CD4-positive, alpha-beta T cell (primary cell): ENCODE data around the gene ANKS1B. TPM values are rescaled to one million over a fixed set of nuclear protein-coding genes. Genes with fewer than 3 reads are reported as not detected.

Experiments
- ATAC-seq: fragments of 200-7000 bp; cut with Tn5 transposase; one replicate; pipeline ENCODE4 v1.10.0; 2022; ENCODE audit warnings: mild to moderate bottlenecking; ENCODE audit not compliant: poor library complexity
- CTCF ChIA-PET: fragments of 350-600 bp; sonication (Branson Sonifier 250); formaldehyde crosslinking; loops from one replicate; lab custom pipeline; 2021; ENCODE audit warnings: antibody characterized with exemption, inconsistent platforms; lab: Charles Lee
- POLR2A ChIA-PET: fragments of 350-600 bp; sonication (Branson Sonifier 250); formaldehyde crosslinking; loops from one replicate; lab custom pipeline; 2021; ENCODE audit warnings: antibody characterized with exemption, inconsistent platforms; lab: Charles Lee
- DNase-seq, 14 experiments: peaks; one replicate each; pipeline ENCODE4 v3.0.0-alpha.2; 2013 to 2020; ENCODE audit warnings: mixed read lengths in 2 of 14
- H3K27ac ChIP-seq, 2 donors: one replicate each; pipeline versions ENCODE4 v1.5.1 to v1.7.0; 2013; ENCODE audit warnings: low read length in 2 of 2, low read depth in 1 of 2, mild to moderate bottlenecking in 1 of 2
- H3K27me3 ChIP-seq, 2 experiments: 1 replicate in 1 of 2; 2 replicates in 1 of 2; pipeline versions ENCODE4 v1.6.1 to v1.7.0; 2013; ENCODE audit warnings: low read length in 2 of 2, control low read depth in 1 of 2, mild to moderate bottlenecking in 1 of 2, moderate library complexity in 1 of 2; ENCODE audit not compliant: insufficient read depth in 2 of 2, control insufficient read depth in 1 of 2
- H3K36me3 ChIP-seq: one replicate; pipeline ENCODE4 v1.6.1; 2013; ENCODE audit warnings: low read length, control low read depth; ENCODE audit not compliant: insufficient read depth
- H3K4me1 ChIP-seq: one replicate; pipeline ENCODE4 v1.6.1; 2013; ENCODE audit warnings: low read length, control low read depth; ENCODE audit not compliant: insufficient read depth
- H3K4me3 ChIP-seq: one replicate; pipeline ENCODE4 v1.5.1; 2013; ENCODE audit warnings: mild to moderate bottlenecking, low read length, moderate library complexity
- H3K9me3 ChIP-seq, 2 experiments: 1 replicate in 1 of 2; 2 replicates in 1 of 2; pipeline versions ENCODE4 v1.6.1 to v1.7.0; 2013; ENCODE audit warnings: low read length in 2 of 2, mild to moderate bottlenecking in 2 of 2, control low read depth in 1 of 2, moderate library complexity in 1 of 2; ENCODE audit not compliant: control insufficient read depth in 1 of 2, insufficient read depth in 1 of 2
- H3K27ac Mint-ChIP-seq: one replicate; pipeline ENCODE4 v1.8.0; 2020; ENCODE audit warnings: mixed read lengths
- H3K27me3 Mint-ChIP-seq: one replicate; pipeline ENCODE4 v1.8.0; 2021; ENCODE audit warnings: mixed read lengths
- H3K36me3 Mint-ChIP-seq: one replicate; pipeline ENCODE4 v1.8.0; 2021; ENCODE audit warnings: low read depth, mixed read lengths
- H3K4me1 Mint-ChIP-seq: one replicate; pipeline ENCODE4 v1.8.0; 2021; ENCODE audit warnings: low read depth, mixed read lengths
- H3K4me3 Mint-ChIP-seq: one replicate; pipeline ENCODE4 v1.8.0; 2020; ENCODE audit warnings: mild to moderate bottlenecking, mixed read lengths
- H3K9me3 Mint-ChIP-seq: one replicate; pipeline ENCODE4 v1.8.0; 2020; ENCODE audit warnings: mixed read lengths
- CTCF ChIP-seq: fragments of 200-600 bp; IDR thresholded peaks from one replicate; pipeline ENCODE4 v1.8.0; 2022; ENCODE audit warnings: antibody characterized with exemption, mild to moderate bottlenecking
- intact Hi-C, 2 experiments: fragments of 100-400 bp; cut with DNase I in 1 of 2; cut with micrococcal nuclease in 1 of 2; formaldehyde crosslinking; loops; one replicate each; pipeline versions ENCODE4 v1.15.1 to v1.9.0; 2023 to 2025; cut with DNase I, micrococcal nuclease
- total RNA-seq, 174 experiments: library from RNA in 2 of 174; stranded (reverse) in 2 of 174; gene quantifications; one replicate each; pipeline ENCODE4 v1.2.3 and lab custom pipeline; 2021 to 2026

Gene ANKS1B
- total RNA-seq, 2 experiments from 2014 or later: 0.16 to 1.1 TPM

- Mint-ChIP-seq H3K9me3 (no peaks in the 10 kb centered on the region), H3K27ac (no peak overlapping the region), H3K4me1 (no peaks in the 10 kb centered on the region), H3K27me3 (peaks cover 75% of the 10 kb centered on the region), H3K36me3 (no peaks in the 10 kb centered on the region), H3K4me3 (no peak overlapping the region)
- no peak for TF ChIP-seq CTCF
- ChIA-PET POLR2A (no interaction called here), CTCF (no interaction called here)
- H3K27ac ChIP-seq: no peak overlapping the region
- H3K27me3 ChIP-seq: peaks cover 16 to 59% of the 10 kb centered on the region in 2 experiments
- no peak overlapping the region for H3K4me3 ChIP-seq
- no peak for DNase-seq
- H3K36me3 ChIP-seq: no peaks in the 10 kb centered on the region
- no peaks in the 10 kb centered on the region for H3K9me3 ChIP-seq
- intact Hi-C loops: no loop called here
- ATAC-seq: no peak
- no peaks in the 10 kb centered on the region for H3K4me1 ChIP-seq
Observed at GRCh38 chr12:98895086-98895651, 1089.6 kb downstream of the ANKS1B start.

DNA sequence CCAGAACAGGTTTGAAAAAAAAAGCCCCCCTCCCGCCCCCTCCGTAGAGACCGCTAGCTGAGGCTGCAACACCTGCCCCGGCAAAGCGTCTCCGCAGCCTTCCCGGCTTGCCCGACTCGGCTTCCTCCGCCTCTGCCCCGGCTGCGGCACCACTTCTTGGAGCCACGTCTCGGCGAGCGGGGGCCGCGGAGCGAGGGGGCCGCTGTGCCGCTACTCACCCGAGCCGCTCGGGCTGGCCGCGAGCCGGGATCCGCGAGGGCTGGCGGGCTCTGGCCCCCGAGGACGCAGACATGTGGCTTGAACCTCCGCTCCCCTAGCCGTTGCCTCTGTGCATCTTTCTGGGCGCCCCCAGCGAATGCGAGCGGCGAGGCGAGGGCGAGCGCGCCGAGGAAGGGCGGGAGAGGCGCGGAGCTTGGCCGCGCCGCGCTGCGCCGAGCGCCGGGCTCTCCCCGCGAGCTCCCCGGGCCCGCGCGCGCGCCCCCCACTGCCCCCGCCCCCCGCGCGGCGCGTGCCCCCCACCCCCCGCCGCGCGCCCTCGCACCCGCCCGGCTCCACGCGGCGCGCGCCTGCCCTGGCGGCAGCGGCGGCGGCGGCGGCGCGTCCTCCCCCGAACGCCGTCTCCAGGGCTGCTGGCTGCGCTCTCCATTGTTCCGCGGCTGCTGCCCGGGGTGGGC is 1090.2 kb downstream of the ANKS1B start:
- Histone ChIP-seq H3K9me3 (no peaks in the 10 kb centered on the region), H3K27ac (no peak overlapping the region), H3K4me3 (no peak overlapping the region), H3K36me3 (no peaks in the 10 kb centered on the region), H3K4me1 (no peaks in the 10 kb centered on the region), H3K27me3 (peaks cover 16 to 60% of the 10 kb centered on the region in 2 experiments)
- peaks cover 76% of the 10 kb centered on the region for H3K27me3 Mint-ChIP-seq
- H3K27ac Mint-ChIP-seq: no peak overlapping the region
- ATAC-seq: no peak
- POLR2A ChIA-PET: no interaction called here
- no peaks in the 10 kb centered on the region for H3K9me3 Mint-ChIP-seq
- no peak overlapping the region for H3K4me3 Mint-ChIP-seq
- DNase-seq: no peak
- CTCF ChIA-PET: no interaction called here
- no peaks in the 10 kb centered on the region for H3K36me3 Mint-ChIP-seq
- intact Hi-C loops: no loop called here
- TF ChIP-seq CTCF: no peak
- no peaks in the 10 kb centered on the region for H3K4me1 Mint-ChIP-seq

GRCh38 chr12:98893675-98894411 is 1090.9 kb downstream of the ANKS1B start:
- intact Hi-C loops: no loop called here
- ChIA-PET POLR2A (no interaction called here), CTCF (no interaction called here)
- ATAC-seq: no peak
- TF ChIP-seq CTCF: no peak
- no peaks in the 10 kb centered on the region for H3K9me3 ChIP-seq
- Mint-ChIP-seq H3K27me3 (peaks cover 72% of the 10 kb centered on the region), H3K36me3 (no peaks in the 10 kb centered on the region), H3K27ac (no peak overlapping the region), H3K4me1 (no peaks in the 10 kb centered on the region), H3K9me3 (no peaks in the 10 kb centered on the region), H3K4me3 (no peak overlapping the region)
- no peak overlapping the region for H3K27ac ChIP-seq
- no peak for DNase-seq
- no peaks in the 10 kb centered on the region for H3K4me1 ChIP-seq
- H3K36me3 ChIP-seq: no peaks in the 10 kb centered on the region
- H3K27me3 ChIP-seq: peaks cover 16 to 62% of the 10 kb centered on the region in 2 experiments
- no peak overlapping the region for H3K4me3 ChIP-seq
